HepG2 (cell line): ENCODE results near the gene KMT5C. TPM values are rescaled to one million over a fixed set of nuclear protein-coding genes. Genes with fewer than 3 reads are reported as not detected.
A peak's percentile ranks its signal among the peaks of the same experiment; 100 is the strongest.

Source experiments
- ARHGAP35 ChIP-seq: sonication (generic); formaldehyde crosslinking; IDR thresholded peaks from 2 replicates; pipeline ENCODE4 v1.9.0; 2022; ENCODE audit warnings: mild to moderate bottlenecking, inconsistent platforms, moderate library complexity, missing genetic modification reagents, borderline replicate concordance
- CHD4 ChIP-seq: fragments of 200-600 bp; sonication (generic); IDR thresholded peaks from 2 replicates; pipeline ENCODE4 v1.7.0; 2017; ENCODE audit warnings: mild to moderate bottlenecking, low read length, borderline replicate concordance
- ELF1 ChIP-seq: sonication (generic); formaldehyde crosslinking; IDR thresholded peaks from 2 replicates; pipeline ENCODE4 v1.4.0; 2020; ENCODE audit warnings: missing genetic modification reagents
- FOXA3 ChIP-seq: IDR thresholded peaks from 2 replicates; pipeline ENCODE4 v1.6.1; 2016; ENCODE audit warnings: missing genetic modification reagents, missing compliant biosample characterization
- GATAD1 ChIP-seq: IDR thresholded peaks from 2 replicates; pipeline ENCODE4 v1.6.1; 2016; ENCODE audit warnings: missing genetic modification reagents, missing compliant biosample characterization
- NFE2L2 ChIP-seq: fragments of 150-350 bp; IDR thresholded peaks from 2 replicates; pipeline ENCODE4 v1.6.1; 2014; ENCODE audit warnings: low read length
- SNRNP70 ChIP-seq: fragments of 200-400 bp; formaldehyde crosslinking; IDR thresholded peaks from 2 replicates; pipeline ENCODE4 v1.6.1; 2017; ENCODE audit warnings: mild to moderate bottlenecking, low read depth, low read length, moderate library complexity
- STAG1 ChIP-seq: sonication (generic); formaldehyde crosslinking; IDR thresholded peaks from 2 replicates; pipeline ENCODE4 v1.4.0; 2020; ENCODE audit warnings: missing genetic modification reagents
- ZNF317 ChIP-seq: sonication (generic); formaldehyde crosslinking; IDR thresholded peaks from 2 replicates; pipeline ENCODE4 v1.5.0; 2020; ENCODE audit warnings: mild to moderate bottlenecking, missing genetic modification reagents
- ZNF501 ChIP-seq: sonication (generic); formaldehyde crosslinking; IDR thresholded peaks from 2 replicates; pipeline ENCODE4 v1.5.1; 2020; ENCODE audit warnings: mild to moderate bottlenecking, moderate library complexity, missing genetic modification reagents
- ZSCAN22 ChIP-seq: sonication (generic); formaldehyde crosslinking; IDR thresholded peaks from 2 replicates; pipeline ENCODE4 v1.4.0; 2020; ENCODE audit warnings: mild to moderate bottlenecking, missing genetic modification reagents
- polyA plus RNA-seq, 8 experiments: library from polyadenylated mRNA; depleted of rRNA in 3 of 8; stranded (reverse) in 7 of 8; unstranded in 1 of 8; fragments of >200 nt; fragmentation: Illumina TruSeq in 4 of 8; extraction: Trizol in 4 of 8; gene quantifications; 2 replicates each; pipeline versions ENCODE4 v1.2.1 to v1.2.3, GENCODE V29; 2011 to 2016; ENCODE audit warnings: low read depth in 4 of 8, missing spikeins in 1 of 8, mixed read lengths in 1 of 8; ENCODE audit not compliant: insufficient read depth in 1 of 8
- total RNA-seq, 5 experiments: library from RNA; depleted of rRNA; stranded (reverse); fragments of >200 nt; fragmentation: Illumina TruSeq; extraction: Trizol; gene quantifications; 2 replicates each; pipeline ENCODE4 v1.2.3, GENCODE V29; 2016; ENCODE audit warnings: low read depth in 1 of 5
- TF ChIP-seq, protein P1 (sequence below): sonication (generic); formaldehyde crosslinking; IDR thresholded peaks from 2 replicates; pipeline ENCODE4 v1.5.0; 2020; ENCODE audit warnings: missing genetic modification reagents
- TF ChIP-seq, protein P2 (sequence below): sonication (generic); formaldehyde crosslinking; conservative IDR thresholded peaks from 2 replicates; pipeline ENCODE4 v1.8.0; 2022; ENCODE audit warnings: missing genetic modification reagents

Gene KMT5C
- total and polyA plus RNA-seq, 2 of the 13 experiments (the other 11 are each of a cell fraction or from before 2014, with no cell fraction given), result 5.5 to 9.0 TPM

DNA sequence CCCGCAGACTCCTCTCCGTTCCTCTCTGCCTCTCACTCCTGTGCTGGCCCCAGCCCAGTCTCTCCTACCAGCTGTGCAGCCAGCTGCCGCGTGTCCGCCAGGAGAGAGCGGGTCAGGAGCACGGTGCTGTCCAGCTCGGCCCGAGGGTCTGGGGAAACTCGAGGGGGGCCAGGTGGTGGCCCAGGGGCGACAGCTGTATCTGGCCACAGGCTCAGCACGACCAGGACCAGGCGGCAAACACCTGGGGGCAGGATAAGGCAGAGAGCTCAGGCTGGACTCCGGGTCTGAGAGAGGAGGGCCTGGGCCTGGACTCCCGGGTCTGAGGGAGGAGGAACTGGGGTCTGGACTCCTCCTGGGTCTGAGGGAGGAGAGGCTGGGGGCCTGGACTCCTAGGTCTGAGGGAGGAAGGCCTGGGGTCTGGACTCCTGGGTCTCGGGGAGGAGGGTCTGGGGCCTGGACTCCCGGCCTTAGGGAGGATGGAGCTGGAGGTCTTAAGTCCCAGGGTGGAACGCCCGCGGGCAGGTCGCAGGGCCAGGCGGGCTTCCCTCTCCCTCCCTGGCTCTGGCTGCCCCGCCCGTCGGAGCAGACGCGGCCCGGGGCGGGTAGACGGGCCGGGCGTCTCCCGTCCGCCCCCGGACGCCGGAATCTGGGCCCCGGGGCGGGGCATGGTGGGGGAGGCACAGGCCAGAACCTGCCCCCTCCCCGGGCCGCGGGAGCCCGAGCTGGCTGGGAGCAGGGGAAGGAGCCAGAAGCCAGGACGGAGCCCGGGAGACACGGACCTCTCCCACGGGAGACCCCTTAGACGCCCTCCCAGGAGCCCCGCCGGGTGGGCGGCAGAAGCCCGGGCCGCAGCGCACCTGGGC lies 29.3 kb downstream of the KMT5C start (continued):
- TF ChIP-seq NFE2L2 (no peak), ZNF317 (CRISPR knock-in tag) (no peak), ELF1 (CRISPR knock-in tag) (no peak), STAG1 (CRISPR knock-in tag) (no peak), FOXA3 (CRISPR knock-in tag) (no peak), GATAD1 (CRISPR knock-in tag) (no peak), ARHGAP35 (CRISPR knock-in tag) (no peak), ZNF501 (no peak), ZSCAN22 (CRISPR knock-in tag) (peak; percentile 98), SNRNP70 (no peak), CHD4 (no peak)
- TF ChIP-seq, protein P1, sequence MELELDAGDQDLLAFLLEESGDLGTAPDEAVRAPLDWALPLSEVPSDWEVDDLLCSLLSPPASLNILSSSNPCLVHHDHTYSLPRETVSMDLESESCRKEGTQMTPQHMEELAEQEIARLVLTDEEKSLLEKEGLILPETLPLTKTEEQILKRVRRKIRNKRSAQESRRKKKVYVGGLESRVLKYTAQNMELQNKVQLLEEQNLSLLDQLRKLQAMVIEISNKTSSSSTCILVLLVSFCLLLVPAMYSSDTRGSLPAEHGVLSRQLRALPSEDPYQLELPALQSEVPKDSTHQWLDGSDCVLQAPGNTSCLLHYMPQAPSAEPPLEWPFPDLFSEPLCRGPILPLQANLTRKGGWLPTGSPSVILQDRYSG (CRISPR knock-in tag), result no peak
- TF ChIP-seq, protein P2, sequence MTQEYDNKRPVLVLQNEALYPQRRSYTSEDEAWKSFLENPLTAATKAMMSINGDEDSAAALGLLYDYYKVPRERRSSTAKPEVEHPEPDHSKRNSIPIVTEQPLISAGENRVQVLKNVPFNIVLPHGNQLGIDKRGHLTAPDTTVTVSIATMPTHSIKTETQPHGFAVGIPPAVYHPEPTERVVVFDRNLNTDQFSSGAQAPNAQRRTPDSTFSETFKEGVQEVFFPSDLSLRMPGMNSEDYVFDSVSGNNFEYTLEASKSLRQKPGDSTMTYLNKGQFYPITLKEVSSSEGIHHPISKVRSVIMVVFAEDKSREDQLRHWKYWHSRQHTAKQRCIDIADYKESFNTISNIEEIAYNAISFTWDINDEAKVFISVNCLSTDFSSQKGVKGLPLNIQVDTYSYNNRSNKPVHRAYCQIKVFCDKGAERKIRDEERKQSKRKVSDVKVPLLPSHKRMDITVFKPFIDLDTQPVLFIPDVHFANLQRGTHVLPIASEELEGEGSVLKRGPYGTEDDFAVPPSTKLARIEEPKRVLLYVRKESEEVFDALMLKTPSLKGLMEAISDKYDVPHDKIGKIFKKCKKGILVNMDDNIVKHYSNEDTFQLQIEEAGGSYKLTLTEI (CRISPR knock-in tag), result no peak
- TF ChIP-seq, all 625 proteins: peak for 8
